Measurements from ENCODE around the gene PDE4A.

Gene PDE4A

DNA sequence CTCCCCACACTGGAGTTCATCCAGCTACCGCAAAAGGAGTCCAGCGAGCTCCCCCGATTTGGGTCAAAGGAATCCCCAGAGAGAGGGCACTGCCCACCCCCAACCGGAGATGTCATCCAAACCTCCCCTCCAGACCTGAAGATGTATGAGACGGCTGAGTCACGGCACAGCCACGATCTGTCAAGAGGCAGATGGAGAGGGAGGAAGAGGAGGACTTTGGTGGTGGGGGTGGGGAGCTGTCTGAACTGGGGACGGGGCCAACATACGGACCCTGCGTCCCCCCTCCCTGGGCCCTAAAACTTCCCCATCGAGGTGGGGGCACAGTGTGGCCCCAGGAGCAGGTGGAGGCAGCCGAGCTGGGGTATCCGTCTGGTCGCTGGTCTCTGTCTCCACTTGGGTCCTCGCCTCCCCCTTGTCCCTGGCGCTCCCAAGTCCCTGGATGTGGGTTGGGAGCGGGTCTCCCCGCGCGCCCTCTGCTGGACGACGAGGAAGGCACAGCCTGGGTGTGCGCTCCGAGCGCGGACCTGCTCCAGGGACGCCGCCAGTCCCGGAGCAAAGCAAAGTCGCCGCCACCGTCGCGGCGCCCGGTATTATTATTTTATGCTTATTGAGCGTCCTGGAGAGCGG is 3.8 kb downstream of the PDE4A start:
- WGBS, 2 donors (ENCODE audit: extremely low coverage in 2 of 2, insufficient read length in 2 of 2, insufficient replicate concordance in 1 of 2) = no CpG with 5 or more reads among the region's 38 CpGs
- peak overlapping the region in 1 of 2 donors; percentile 61 for H3K4me3 ChIP-seq (ENCODE audit: low read length in 2 of 2)

GRCh38 chr19:10427169-10427568 is 6.8 kb downstream of the PDE4A start:
- Histone ChIP-seq H2AK5ac (ENCODE audit: low read depth, low read length) (no peak overlapping the region), H3K14ac (ENCODE audit: low read length) (no peak overlapping the region), H3K27me3 (ENCODE audit: control insufficient read depth in 3 of 3, insufficient read depth in 3 of 3, low read depth in 1 of 3, low read length in 3 of 3) (peaks cover 26 to 87% (median 83%) of the 10 kb centered on the region in 3 experiments), H4K8ac (ENCODE audit: low read depth, low read length) (no peak overlapping the region), H2BK12ac (ENCODE audit: low read length) (no peak overlapping the region), H3K9me3 (replicated peaks in 1 of 2; ENCODE audit: control insufficient read depth in 2 of 2, insufficient read depth in 1 of 2, low read depth in 1 of 2, low read length in 2 of 2) (peaks cover 0 to 5% of the 10 kb centered on the region in 2 donors), H2BK120ac (ENCODE audit: low read depth, low read length) (no peak overlapping the region), H3K4me3 (ENCODE audit: low read length in 2 of 2) (no peak overlapping the region), H4K91ac (ENCODE audit: low read depth, low read length, poor library complexity) (no peak overlapping the region), H3K27ac (replicated peaks; ENCODE audit: low read length) (no peak overlapping the region), H2BK5ac (ENCODE audit: low read length) (no peak overlapping the region), H3K23ac (ENCODE audit: low read depth, low read length, poor library complexity) (no peak overlapping the region), H3K36me3 (replicated peaks in 1 of 2; ENCODE audit: control insufficient read depth in 2 of 2, insufficient read depth in 2 of 2, low read length in 2 of 2) (no peaks in the 10 kb centered on the region), H2BK15ac (ENCODE audit: low read length) (no peak overlapping the region), H3K9ac (ENCODE audit: low read depth, low read length, poor library complexity) (no peak overlapping the region), H3K4ac (ENCODE audit: low read length) (no peak overlapping the region), H3K4me2 (ENCODE audit: insufficient read depth, low read length, poor library complexity, severe bottlenecking) (no peak overlapping the region), H3K18ac (ENCODE audit: low read length) (no peak overlapping the region), H3K4me1 (ENCODE audit: control insufficient read depth in 2 of 2, insufficient read depth in 1 of 2, low read depth in 1 of 2, low read length in 2 of 2) (peaks cover 0 to 7% of the 10 kb centered on the region in 2 donors), H2AFZ (ENCODE audit: low read length) (no peak overlapping the region), H3K79me1 (ENCODE audit: low read depth, low read length) (no peaks in the 10 kb centered on the region)
- no peak for DNase-seq (ENCODE audit: low spot score)
- WGBS, 2 donors (ENCODE audit: extremely low coverage in 2 of 2, insufficient read length in 2 of 2, insufficient replicate concordance in 1 of 2) = no CpG with 5 or more reads among the region's 6 CpGs

More for the DNA sequence above, 3.8 kb downstream of the PDE4A start:
- peak overlapping the region; percentile 76 for H3K18ac ChIP-seq (ENCODE audit: low read length)
- no peak overlapping the region for H3K14ac ChIP-seq (ENCODE audit: low read length)
- H4K8ac ChIP-seq (ENCODE audit: low read depth, low read length) = no peak overlapping the region
- peaks cover 17 to 81% (median 79%) of the 10 kb centered on the region in 3 experiments for H3K27me3 ChIP-seq (ENCODE audit: control insufficient read depth in 3 of 3, insufficient read depth in 3 of 3, low read depth in 1 of 3, low read length in 3 of 3)
- H2AK5ac ChIP-seq (ENCODE audit: low read depth, low read length) = no peak overlapping the region
- no peak overlapping the region for H4K91ac ChIP-seq (ENCODE audit: low read depth, low read length, poor library complexity)
- peak overlapping the region; percentile 81 for H3K23ac ChIP-seq (ENCODE audit: low read depth, low read length, poor library complexity)
- H3K36me3 ChIP-seq (replicated peaks in 1 of 2; ENCODE audit: control insufficient read depth in 2 of 2, insufficient read depth in 2 of 2, low read length in 2 of 2) = no peaks in the 10 kb centered on the region
- peak overlapping the region; percentile 76 for H2AFZ ChIP-seq (ENCODE audit: low read length)
- peaks cover 10 to 20% of the 10 kb centered on the region in 2 donors for H3K4me1 ChIP-seq (ENCODE audit: control insufficient read depth in 2 of 2, insufficient read depth in 1 of 2, low read depth in 1 of 2, low read length in 2 of 2)
- H3K9me3 ChIP-seq (replicated peaks in 1 of 2; ENCODE audit: control insufficient read depth in 2 of 2, insufficient read depth in 1 of 2, low read depth in 1 of 2, low read length in 2 of 2) = no peaks in the 10 kb centered on the region
- H2BK12ac ChIP-seq (ENCODE audit: low read length) = peak overlapping the region; percentile 16
- no peak overlapping the region for H2BK5ac ChIP-seq (ENCODE audit: low read length)
- DNase-seq (ENCODE audit: low spot score) = peak; percentile 84
- H3K79me1 ChIP-seq (ENCODE audit: low read depth, low read length) = no peaks in the 10 kb centered on the region
- no peak overlapping the region for H2BK120ac ChIP-seq (ENCODE audit: low read depth, low read length)
- no peak overlapping the region for H3K4ac ChIP-seq (ENCODE audit: low read length)
- no peak overlapping the region for H3K9ac ChIP-seq (ENCODE audit: low read depth, low read length, poor library complexity)
- H3K27ac ChIP-seq (replicated peaks; ENCODE audit: low read length) = no peak overlapping the region
- H3K4me2 ChIP-seq (ENCODE audit: insufficient read depth, low read length, poor library complexity, severe bottlenecking) = peak overlapping the region; percentile 32
- peak overlapping the region; percentile 84 for H2BK15ac ChIP-seq (ENCODE audit: low read length)

DNA sequence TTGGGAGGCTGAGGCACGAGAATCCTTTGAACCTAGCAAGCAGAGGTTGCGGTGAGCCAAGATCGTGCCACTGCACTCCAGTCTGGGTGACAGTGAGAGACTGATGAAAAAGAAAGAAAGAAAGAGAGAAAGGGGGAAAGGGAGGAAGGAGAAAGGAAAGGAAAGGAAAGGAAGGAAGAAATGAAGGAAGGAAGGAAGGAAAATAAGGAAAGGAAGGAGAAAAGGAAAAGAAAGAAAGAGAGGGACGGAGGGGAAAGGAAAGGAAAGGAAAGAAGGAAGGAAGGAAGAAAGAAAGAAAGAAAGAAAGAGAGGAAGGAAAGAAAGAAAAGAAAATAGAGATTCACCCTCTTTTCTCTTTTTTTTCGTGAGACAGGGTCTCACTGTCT is 8.7 kb downstream of the PDE4A start:
- Histone ChIP-seq H4K91ac (ENCODE audit: low read depth, low read length, poor library complexity) (no peak overlapping the region), H2AFZ (ENCODE audit: low read length) (no peak overlapping the region), H3K27ac (replicated peaks; ENCODE audit: low read length) (no peak overlapping the region), H3K18ac (ENCODE audit: low read length) (no peak overlapping the region), H3K79me1 (ENCODE audit: low read depth, low read length) (no peaks in the 10 kb centered on the region), H3K36me3 (replicated peaks in 1 of 2; ENCODE audit: control insufficient read depth in 2 of 2, insufficient read depth in 2 of 2, low read length in 2 of 2) (no peaks in the 10 kb centered on the region), H2BK15ac (ENCODE audit: low read length) (no peak overlapping the region), H3K14ac (ENCODE audit: low read length) (no peak overlapping the region), H2BK12ac (ENCODE audit: low read length) (no peak overlapping the region), H3K9ac (ENCODE audit: low read depth, low read length, poor library complexity) (no peak overlapping the region), H3K4me2 (ENCODE audit: insufficient read depth, low read length, poor library complexity, severe bottlenecking) (no peak overlapping the region), H3K4me1 (ENCODE audit: control insufficient read depth in 2 of 2, insufficient read depth in 1 of 2, low read depth in 1 of 2, low read length in 2 of 2) (peaks cover 6 to 14% of the 10 kb centered on the region in 2 donors), H2BK120ac (ENCODE audit: low read depth, low read length) (no peak overlapping the region), H2BK5ac (ENCODE audit: low read length) (no peak overlapping the region), H3K23ac (ENCODE audit: low read depth, low read length, poor library complexity) (no peak overlapping the region), H4K8ac (ENCODE audit: low read depth, low read length) (no peak overlapping the region), H3K27me3 (ENCODE audit: control insufficient read depth in 3 of 3, insufficient read depth in 3 of 3, low read depth in 1 of 3, low read length in 3 of 3) (peaks cover 26 to 90% (median 81%) of the 10 kb centered on the region in 3 experiments), H3K4ac (ENCODE audit: low read length) (no peak overlapping the region), H3K4me3 (ENCODE audit: low read length in 2 of 2) (no peak overlapping the region), H2AK5ac (ENCODE audit: low read depth, low read length) (no peak overlapping the region), H3K9me3 (replicated peaks in 1 of 2; ENCODE audit: control insufficient read depth in 2 of 2, insufficient read depth in 1 of 2, low read depth in 1 of 2, low read length in 2 of 2) (peaks cover 0 to 5% of the 10 kb centered on the region in 2 donors)
- 100% methylated on average over 1 of the region's 5 CpGs; no CpG with 5 or more reads in 1 of the 2 donors for WGBS, 2 donors (ENCODE audit: extremely low coverage in 2 of 2, insufficient read length in 2 of 2, insufficient replicate concordance in 1 of 2)
- no peak for DNase-seq (ENCODE audit: low spot score)

- Histone ChIP-seq H4K91ac (ENCODE audit: low read depth, low read length, poor library complexity) (no peak overlapping the region), H3K14ac (ENCODE audit: low read length) (peak overlapping the region; percentile 67), H4K8ac (ENCODE audit: low read depth, low read length) (no peak overlapping the region), H2BK15ac (ENCODE audit: low read length) (no peak overlapping the region), H3K23ac (ENCODE audit: low read depth, low read length, poor library complexity) (peak overlapping the region; percentile 87), H2BK5ac (ENCODE audit: low read length) (no peak overlapping the region), H3K18ac (ENCODE audit: low read length) (peak overlapping the region; percentile 93), H3K27me3 (ENCODE audit: control insufficient read depth in 3 of 3, insufficient read depth in 3 of 3, low read depth in 1 of 3, low read length in 3 of 3) (peaks cover 17 to 77% (median 66%) of the 10 kb centered on the region in 3 experiments), H3K4me3 (ENCODE audit: low read length in 2 of 2) (peak overlapping the region; percentile 39 to 65), H2AFZ (ENCODE audit: low read length) (peak overlapping the region; percentile 48), H3K36me3 (replicated peaks in 1 of 2; ENCODE audit: control insufficient read depth in 2 of 2, insufficient read depth in 2 of 2, low read length in 2 of 2) (no peaks in the 10 kb centered on the region), H3K79me1 (ENCODE audit: low read depth, low read length) (no peaks in the 10 kb centered on the region), H3K27ac (replicated peaks; ENCODE audit: low read length) (no peak overlapping the region), H3K4me2 (ENCODE audit: insufficient read depth, low read length, poor library complexity, severe bottlenecking) (peak overlapping the region; percentile 43), H2BK12ac (ENCODE audit: low read length) (peak overlapping the region; percentile 63), H2AK5ac (ENCODE audit: low read depth, low read length) (peak overlapping the region; percentile 83), H2BK120ac (ENCODE audit: low read depth, low read length) (no peak overlapping the region), H3K4me1 (ENCODE audit: control insufficient read depth in 2 of 2, insufficient read depth in 1 of 2, low read depth in 1 of 2, low read length in 2 of 2) (peaks cover 6 to 11% of the 10 kb centered on the region in 2 donors), H3K9me3 (replicated peaks in 1 of 2; ENCODE audit: control insufficient read depth in 2 of 2, insufficient read depth in 1 of 2, low read depth in 1 of 2, low read length in 2 of 2) (peaks cover 0 to 5% of the 10 kb centered on the region in 2 donors), H3K9ac (ENCODE audit: low read depth, low read length, poor library complexity) (peak overlapping the region; percentile 24), H3K4ac (ENCODE audit: low read length) (peak overlapping the region; percentile 3)
- DNase-seq (ENCODE audit: low spot score) = no peak
- WGBS, 2 donors (ENCODE audit: extremely low coverage in 2 of 2, insufficient read length in 2 of 2, insufficient replicate concordance in 1 of 2) = no CpG with 5 or more reads among the region's 75 CpGs
Measured at GRCh38 chr19:10430505-10431253, 10.3 kb downstream of the PDE4A start.
